Retinal pigment epithelial cell (primary cell): ENCODE data around the gene DDR2.

Source experiments
- DNase-seq: peaks from one replicate; pipeline ENCODE4 v3.0.0-alpha.2; 2010; ENCODE audit warnings: low read depth
- H3K4me3 ChIP-seq: 2 replicates; pipeline ENCODE4 v1.5.1; 2011; ENCODE audit warnings: mild to moderate bottlenecking, low read length, control low read depth, moderate library complexity
- CTCF ChIP-seq: conservative IDR thresholded peaks from 2 replicates; pipeline ENCODE4 v1.5.1; 2011; ENCODE audit warnings: low read depth, low read length, control low read depth, inconsistent platforms

Gene DDR2

GRCh38 chr1:162662013-162662412 is 29.7 kb downstream of the DDR2 start:
- no peak overlapping the region for H3K4me3 ChIP-seq
- no peak for TF ChIP-seq CTCF
- no peak for DNase-seq

GRCh38 chr1:162663086-162663485 is 30.8 kb downstream of the DDR2 start:
- TF ChIP-seq CTCF: no peak
- H3K4me3 ChIP-seq: no peak overlapping the region
- no peak for DNase-seq

GRCh38 chr1:162663589-162664106 is 31.4 kb downstream of the DDR2 start:
- TF ChIP-seq CTCF: no peak
- H3K4me3 ChIP-seq: no peak overlapping the region
- DNase-seq: peak; percentile 64

GRCh38 chr1:162666006-162666645 is 33.9 kb downstream of the DDR2 start:
- TF ChIP-seq CTCF: no peak
- DNase-seq: no peak

GRCh38 chr1:162667381-162668080 is 35.3 kb downstream of the DDR2 start:
- no peak for DNase-seq
- TF ChIP-seq CTCF: no peak
- no peak overlapping the region for H3K4me3 ChIP-seq

More at GRCh38 chr1:162666006-162666645, 33.9 kb downstream of the DDR2 start:
- no peak overlapping the region for H3K4me3 ChIP-seq

- no peak for DNase-seq
- no peak for TF ChIP-seq CTCF
- H3K4me3 ChIP-seq: no peak overlapping the region
Measured at GRCh38 chr1:162670928-162671663, 38.8 kb downstream of the DDR2 start.
